Pons (tissue), 1 donor: ENCODE results near the gene IFRD2.
"Not testable (repeated sequence)": the region's sequence is repeated elsewhere in the genome, so short reads cannot be mapped to it uniquely, and the experiment has no call there.

Source experiments
- DNase-seq: peaks from one replicate; pipeline ENCODE4 v3.0.0-alpha.2; 2016; ENCODE audit warnings: low spot score

IFRD2 gene

DNA sequence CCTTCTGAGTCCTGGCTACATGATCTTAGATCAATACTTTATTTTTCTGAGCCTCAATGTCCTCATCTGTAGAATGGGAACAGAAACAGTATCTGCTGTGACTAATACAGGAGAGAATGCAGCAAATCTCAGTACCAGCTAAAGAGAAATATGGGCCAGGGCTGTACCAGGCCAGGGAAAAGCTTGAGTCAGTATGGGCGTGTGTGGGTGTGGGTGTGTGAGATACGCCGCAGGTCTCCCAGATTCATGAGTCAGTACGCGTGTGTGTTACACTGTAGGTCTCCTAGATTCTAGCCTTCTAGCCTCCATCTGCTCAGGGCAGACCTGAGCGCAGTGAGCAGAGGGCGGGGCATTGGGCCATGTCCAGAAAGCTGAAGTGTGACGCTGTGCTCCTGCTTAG is 41.0 kb downstream of the IFRD2 start:
- no peak for DNase-seq

DNA sequence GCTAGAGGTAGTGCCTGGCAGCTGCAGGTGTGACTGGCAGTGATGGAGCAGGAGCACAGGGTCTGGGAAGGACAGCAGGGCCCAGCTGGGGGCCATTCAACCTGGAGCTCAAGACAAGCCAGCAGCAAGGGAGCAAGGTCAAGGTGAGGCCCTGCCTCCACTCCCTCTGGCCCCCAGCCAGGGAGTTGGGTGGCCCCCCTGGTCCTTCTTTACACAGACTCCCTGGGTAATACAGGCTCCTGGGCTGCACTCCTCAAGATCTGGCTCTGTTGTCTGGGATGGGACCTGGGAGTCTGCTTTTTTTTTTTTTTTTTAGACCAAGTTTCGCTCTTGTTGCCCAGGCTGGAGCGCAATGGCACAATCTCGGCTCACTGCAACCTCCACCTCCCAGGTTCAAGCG is 41.7 kb downstream of the IFRD2 start:
- no peak for DNase-seq

DNA sequence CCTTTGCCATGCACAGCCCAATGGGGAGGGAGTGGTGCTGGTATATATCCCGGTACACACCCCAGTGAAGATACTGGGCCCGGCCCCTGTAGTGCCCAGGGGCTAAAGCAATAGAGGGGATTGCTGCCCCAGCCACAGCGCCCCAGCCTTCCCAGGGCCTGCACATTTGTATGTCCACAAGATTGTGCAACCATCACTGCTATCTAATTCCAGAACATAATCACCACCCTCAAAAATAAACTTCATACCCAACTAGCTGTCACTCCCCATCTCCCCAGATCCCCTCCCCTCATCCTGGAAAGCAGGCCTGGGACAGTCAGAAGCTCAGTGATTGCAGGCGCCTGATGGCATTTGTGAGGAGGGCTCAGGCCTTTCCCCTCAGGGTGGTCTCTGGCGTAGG is 42.8 kb downstream of the IFRD2 start:
- no peak for DNase-seq

DNA sequence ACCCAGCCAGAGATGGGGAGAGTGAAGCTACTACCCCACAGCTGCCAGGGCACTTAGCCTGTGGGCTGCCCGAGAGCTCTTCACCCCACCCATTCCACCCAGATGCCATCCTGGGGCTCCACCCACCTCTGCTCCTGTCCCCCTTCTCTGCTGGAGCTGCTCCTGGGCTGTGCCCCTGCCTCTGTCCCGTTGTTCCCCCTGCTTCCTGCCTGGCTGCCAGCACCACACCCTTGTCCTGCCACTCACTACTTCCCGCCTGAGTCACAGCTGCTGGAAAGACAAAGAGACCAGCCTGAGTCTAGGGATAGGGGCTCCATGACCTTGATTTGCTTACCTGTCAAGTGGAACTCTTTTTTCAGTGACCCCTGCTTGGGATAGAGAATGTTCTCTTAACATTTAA is 43.8 kb downstream of the IFRD2 start:
- no peak for DNase-seq

DNA sequence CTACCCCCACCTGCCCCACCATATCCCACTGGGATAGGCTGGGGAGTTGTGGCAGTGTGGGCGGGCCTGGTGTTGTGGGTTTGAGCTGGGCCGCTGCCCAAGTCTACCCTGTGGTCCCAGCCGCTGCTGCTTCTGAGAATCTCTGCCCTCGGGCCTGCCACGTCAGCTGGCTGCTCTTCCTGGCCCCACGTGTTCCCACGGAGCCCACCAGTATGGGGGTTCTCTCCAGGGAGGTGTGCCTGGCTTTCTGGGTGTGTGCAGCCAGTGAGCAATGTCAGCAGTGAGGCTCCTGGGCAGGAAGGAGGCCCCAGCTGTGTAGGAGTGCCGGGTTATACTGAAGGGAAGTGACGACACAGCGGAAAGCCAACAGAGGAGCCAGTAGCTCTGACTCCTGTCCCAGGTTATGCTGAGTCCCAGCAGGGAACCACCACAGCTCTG is 45.7 kb downstream of the IFRD2 start:
- DNase-seq, result no peak

DNA sequence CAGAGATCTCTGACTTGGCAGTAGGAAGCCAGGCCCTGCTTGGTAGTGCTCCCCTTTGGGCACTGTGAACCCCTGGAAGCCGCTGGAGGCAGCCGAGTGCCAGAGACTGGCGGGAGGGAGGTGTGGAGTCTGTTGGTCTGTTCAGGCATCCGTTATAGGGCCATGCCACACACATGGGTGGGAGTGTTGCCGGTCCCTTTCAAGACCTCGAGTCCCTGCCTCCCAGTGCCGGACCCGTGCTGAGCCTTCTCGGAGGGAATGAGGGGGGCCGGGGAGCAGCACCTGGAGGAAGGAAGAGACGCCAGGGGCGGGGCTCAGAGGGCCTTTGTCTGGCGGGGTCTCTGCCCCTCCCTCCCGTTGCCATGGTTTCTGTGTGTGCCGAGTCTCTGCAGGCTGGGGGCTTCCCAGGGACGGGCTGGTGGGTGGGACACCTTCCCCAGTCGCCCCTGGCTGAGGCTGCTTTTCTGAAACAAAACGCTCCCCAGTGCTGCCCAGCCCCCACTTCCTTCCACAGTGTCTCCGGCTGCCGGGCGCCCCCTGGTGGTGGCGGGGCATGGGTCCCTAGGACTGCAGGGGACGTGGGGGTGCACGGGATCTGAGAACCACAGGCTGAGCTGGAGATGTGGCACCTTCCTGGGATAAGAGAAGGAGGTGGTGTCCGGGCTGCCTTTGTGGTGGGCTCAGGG is 46.3 kb downstream of the IFRD2 start:
- peak; percentile 79 for DNase-seq

DNA sequence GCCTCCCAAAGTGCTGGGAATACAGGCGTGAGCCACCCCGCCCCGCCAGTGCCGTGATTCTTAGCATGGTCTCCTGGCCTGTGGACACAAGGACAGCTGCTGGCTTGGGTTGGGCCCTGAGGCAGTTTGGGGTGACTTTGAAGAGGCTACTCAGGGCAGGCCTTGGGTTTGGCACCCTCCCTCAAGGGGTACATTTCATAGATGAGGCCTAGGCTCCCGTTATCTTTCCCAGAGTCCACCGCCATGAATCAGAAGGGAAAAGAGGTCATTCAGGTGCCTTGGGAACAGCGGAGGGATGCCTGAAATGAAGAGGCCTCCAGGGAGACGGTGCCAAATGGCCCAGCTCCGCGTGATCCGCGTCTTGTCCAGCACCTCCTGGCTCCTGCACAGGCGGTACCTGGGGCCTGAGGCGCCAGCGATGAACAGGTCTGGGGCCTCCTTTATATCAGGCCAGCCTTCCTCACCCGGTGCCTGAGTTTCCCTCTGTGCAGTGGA is 46.9 kb downstream of the IFRD2 start:
- DNase-seq, result no peak

DNA sequence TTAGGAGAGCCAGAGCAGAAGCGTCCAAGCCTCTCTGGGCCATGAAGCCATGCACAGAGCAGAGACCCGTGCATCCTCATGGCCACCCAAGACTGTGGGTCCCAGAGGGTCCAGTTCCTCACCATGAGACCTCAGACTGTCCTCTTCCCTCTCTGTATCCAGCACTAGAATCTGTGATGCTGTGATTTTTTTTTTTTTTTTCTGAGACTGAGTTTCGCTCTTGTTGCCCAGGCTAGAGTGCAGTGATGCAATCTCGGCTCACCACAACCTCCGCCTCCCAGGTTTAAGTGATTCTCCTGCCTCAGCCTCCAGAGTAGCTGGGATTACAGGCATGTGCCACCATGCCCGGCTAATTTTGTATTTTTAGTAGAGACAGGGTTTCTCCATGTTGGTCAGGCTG is 47.4 kb downstream of the IFRD2 start:
- DNase-seq, result not testable (repeated sequence)

DNA sequence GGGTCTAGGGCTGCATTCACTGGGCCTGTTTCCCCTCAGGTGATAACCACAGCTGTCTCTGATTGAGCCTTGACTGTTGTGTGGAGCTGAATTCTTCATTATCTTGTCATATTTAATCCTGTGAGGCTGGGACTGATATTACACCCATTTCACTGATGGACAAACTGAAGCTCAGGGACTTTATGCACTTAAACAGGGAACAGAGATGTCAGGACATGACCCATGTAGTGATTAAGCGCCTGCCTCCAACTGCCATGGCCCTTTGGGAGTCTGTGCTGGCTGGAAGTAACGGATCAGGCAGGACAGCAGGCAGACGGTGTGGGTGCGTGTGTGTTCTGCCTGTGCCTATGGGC is 48.7 kb downstream of the IFRD2 start:
- DNase-seq, result no peak

DNA sequence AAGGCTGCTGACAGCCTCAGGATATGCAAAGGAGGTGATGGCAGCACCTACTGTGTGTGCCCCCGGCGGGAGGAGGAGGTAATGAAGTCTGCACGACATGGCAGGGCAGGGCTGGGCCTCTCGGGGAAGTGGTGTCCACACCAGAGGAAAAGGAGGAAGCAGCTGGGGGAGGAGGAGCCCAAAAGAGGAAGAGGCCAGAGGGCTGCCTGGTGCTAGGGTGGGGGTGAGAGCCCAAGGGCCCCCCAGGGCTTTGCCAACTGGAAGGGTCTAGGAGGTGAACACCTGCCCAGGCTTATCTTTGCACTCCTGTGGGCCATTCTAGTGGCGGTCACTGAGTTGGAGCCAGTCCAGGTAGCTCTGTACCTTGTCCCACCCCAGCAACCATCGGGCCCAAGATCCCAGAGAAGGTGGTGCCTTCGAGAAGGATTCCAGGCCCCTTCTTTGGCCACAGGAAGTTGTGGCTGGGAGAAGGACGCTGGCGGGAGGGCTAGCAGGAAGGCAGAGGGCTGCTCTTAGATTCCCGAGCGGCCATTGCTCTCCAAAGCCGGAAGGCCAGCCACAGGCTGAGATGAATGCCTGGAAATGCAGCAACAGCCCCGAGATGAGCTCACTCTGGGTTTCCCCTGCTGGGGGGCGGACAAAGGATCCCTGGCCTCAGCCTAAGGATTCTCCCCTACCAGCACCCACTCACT is 49.2 kb downstream of the IFRD2 start:
- DNase-seq, result peak; percentile 76

DNA sequence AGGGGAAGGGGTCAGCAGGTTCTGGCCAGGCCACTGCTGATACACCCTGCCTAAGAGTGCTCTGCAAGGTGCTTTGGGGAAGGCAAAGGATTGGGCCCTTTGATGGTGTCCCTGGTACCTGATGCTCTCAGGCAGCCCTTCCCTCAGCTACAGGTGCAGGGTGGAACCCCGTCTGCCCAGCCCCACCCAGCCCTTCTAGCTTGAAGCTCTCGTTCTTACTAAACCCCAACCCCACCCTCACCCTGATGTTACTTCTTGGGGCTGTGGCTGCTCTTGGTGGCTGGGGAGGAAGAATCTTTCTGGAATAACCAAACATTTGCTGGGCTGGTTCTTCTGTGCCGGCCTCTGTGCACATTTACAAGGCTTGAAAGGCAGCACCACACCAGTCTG is 49.9 kb downstream of the IFRD2 start:
- DNase-seq, result no peak

DNA sequence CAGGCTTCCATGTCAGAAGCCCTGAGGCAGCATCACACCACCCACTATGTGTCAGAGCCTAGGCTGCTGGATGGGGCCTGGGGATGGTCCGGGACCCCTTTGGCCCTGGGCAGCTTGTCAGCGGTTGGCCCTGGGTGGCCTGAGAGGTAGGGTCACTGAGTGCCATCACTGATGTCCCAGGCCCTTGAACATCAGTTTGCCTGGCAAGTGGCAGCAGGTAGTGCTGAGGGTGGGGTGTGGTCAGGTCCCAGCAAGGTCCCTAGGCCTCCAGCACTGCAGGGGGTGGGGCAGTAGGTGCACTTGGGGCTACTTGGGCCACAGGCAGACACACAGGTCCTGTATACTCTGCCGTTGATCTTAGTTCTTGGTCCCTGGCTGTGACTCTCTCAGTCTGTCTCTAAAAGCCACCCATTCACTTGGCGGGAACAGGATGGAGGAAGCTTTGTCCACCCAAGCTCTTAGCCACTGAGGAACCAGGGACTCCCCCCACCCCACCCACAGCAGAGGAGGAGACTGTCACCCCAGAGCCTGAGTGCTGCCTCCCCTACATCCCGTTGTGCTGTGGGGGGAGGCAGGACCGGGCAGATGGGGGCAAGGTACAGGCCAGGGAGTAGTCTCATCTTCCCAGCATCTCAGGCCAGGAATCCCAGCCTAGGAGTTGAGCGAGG is 50.4 kb downstream of the IFRD2 start:
- DNase-seq, result no peak

DNA sequence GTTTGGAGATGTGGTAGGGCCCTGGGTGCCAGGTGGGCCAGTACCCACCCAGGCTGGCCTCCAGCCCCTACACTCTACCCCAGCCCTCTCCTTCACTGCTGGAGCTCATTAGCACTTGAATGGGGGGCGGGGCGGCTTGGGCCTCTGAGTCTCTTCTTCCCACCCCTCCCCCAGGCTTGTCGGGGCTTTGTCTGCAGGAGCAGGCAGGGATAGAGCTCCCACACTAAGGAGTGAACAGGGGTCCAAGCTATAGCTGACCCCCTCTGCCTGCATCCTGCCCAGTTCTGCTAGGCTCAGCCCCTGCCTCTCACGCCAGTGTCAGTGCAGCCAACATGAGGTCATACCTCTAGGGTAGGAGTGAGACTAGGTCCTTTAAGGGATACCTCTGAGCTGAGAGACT is 51.1 kb downstream of the IFRD2 start:
- no peak for DNase-seq

DNA sequence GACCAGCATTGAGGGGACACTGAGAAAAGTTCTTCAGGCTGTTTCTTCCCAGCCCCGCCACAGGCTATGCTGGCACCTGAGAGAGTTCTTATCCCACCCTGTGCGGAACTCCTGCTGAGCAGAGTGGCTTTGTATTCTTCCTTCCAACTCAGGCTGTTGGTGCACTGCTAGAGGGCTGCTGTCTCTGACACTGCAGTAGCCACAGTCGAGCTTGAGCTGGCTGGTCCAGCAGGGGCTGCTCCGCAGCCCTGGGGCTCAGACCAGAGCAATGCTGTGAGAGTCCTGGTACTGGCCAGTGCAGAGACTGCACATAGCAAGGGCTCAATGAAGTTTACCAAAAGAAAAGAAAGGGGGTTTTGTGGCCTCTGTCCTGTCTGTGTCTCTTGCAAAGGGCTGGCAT is 52.6 kb downstream of the IFRD2 start:
- DNase-seq, result no peak

DNA sequence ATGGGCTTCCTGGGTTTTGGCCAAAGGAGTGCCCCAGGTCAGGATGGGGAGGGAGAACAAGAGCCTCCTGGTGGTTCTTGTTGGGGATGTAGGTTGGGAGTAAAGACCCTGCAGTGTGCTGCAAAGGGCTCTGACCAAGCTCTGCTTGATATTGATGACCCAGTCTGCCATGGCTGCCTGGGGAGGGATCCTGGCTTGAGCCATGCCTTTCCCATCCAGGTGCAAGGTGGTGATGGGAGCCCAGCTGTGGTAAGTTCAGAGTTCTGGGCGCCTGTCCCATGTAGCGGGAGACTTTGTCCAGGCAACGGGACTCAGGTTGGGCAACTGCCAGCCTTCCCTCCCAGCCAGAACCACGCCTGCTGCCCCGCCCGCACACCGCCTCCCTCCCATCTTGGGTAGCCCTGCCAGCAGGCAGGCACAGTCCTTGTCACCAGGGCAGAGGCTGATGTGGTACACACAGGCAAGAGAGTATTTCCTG is 53.6 kb downstream of the IFRD2 start:
- DNase-seq, result peak; percentile 53

DNA sequence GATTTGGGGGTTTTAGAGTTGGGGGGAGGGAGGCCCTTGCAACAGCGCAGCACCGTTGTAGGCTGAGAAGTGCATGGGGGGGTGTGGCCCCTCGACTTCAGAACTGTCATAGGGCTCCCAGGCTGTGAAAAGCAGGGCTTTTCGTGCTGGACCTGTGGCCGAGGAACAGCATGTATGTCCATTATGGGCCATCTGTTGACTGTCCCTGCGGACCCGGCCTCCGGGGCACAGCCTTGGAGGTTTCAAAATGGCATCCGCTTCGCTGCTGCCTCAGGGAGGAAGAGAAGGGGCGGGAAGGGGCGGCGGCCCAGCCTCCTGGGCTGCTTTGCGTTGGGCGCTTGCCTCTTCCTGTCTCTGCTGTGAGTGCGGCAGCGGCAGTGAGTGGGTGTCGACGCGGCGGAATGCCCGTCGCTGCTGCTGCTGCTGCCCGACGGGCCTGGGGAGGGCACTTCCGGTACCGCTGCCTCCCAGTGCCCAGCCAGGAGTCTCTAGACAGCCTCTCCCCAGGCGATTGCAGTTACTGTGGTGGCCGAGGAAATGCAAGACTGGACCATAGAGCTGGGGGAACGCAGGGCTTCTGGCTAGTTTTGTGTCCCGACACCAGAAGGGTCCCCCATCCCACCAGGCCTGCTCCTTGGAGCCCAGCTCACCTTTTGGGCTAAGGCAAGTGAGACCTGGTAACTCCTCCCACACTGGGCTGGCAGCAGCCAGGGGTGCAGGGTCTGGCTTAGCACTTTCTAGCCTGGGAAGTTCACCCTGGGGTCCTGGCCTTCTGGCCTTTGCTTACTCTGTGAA is 54.3 kb downstream of the IFRD2 start:
- peak; percentile 68 for DNase-seq
